ENCODE data around the gene RETREG2.

The RETREG2 gene

DNA sequence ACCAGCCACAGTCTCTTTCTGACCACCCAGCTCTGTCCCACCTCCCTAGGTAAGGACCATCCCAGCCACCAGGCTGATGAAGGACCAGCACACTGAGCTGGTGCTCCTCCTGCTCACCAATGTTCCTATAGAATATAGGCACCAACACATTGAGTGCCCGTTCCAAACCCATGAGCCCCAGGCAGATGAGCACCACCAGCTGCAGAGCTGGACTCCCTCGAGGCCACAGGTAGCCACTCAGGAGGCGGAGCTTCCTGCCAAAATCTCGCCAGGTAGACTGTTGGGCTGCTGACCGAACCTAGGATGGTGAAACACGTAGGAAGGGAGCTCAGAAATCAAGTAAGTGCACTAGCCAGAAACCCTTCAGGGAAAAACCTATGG, 38.5 kb downstream of the RETREG2 start:
- DNase-seq, result no peak

DNA sequence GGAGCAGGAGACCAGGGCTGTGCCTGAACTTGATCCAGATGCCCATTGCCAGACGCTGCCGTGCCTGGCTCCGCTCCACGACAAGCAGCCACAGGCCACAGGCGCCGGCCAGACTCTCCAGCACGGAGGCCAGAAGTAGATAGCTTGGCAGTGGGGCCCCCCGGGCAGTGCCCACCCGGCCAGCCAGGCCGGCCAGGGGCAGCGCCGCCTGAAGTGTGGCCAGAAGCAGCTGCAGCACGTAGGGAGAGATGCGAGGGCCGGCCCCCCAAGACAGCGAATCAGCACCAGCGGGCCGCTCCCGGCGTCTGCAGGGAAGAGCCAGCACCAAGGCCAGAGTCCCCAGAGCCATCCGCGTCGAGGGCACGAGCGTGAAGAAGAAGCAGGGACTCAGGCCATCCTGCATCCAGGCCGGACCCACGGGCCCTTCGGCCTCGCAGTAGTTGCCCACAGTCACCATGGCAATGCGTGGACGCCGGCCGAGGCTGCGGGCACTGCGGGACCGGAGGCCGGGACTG, 40.2 kb downstream of the RETREG2 start:
- peak; percentile 26 for DNase-seq

DNA sequence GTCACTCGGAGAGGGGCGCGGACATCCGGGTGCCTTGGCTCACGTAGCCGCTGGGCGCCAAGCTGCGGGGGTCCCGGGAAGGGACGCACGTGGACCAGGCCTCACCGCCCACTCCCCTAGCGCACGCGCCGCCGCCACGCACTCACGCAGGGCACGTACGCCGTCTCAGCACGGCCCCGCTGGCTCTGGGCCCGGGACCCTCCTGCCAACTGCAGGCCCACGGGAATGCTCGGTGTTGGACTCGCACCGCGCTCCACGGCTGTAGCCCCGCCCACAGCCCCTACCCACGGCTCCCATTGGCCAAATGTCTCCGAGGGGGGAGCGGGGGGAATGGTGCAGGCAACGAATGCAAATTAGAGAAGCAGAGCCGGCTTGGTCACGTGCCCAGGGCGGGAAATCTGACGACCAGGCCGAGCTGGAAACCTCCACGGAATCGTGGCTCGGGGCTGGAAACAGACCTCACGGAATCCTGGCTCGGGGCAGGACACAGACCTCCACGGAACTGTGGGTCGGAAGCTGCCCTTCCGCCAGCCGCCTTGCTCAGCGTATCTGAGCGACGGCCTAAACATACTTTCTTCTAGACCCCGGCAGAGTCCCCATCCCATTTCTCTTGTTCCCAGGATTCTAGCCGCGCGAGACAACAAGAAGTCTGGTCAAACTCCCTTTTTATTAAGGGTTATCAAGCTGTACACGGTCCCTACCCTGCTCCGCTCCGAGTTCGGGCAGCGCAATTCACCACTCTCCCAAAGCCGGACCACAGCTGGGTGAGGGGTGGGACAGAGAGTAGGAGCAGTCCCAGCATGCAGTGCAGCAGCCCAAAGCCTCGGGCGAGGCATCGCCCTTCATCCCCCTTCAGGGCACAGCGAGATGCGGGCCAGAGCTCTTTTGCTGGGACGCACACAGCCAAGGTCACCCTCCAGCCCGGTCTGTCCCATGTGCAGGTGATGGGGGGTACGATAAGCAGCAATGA, 40.9 kb downstream of the RETREG2 start, which contains the start of gene ABCB6:
ABCB6 (minus strand) TSS at position 227 of the 970 bp plus-strand sequence. CDS start 285 bp downstream, outside the sequence.
- DNase-seq, result peak; percentile 88

DNA sequence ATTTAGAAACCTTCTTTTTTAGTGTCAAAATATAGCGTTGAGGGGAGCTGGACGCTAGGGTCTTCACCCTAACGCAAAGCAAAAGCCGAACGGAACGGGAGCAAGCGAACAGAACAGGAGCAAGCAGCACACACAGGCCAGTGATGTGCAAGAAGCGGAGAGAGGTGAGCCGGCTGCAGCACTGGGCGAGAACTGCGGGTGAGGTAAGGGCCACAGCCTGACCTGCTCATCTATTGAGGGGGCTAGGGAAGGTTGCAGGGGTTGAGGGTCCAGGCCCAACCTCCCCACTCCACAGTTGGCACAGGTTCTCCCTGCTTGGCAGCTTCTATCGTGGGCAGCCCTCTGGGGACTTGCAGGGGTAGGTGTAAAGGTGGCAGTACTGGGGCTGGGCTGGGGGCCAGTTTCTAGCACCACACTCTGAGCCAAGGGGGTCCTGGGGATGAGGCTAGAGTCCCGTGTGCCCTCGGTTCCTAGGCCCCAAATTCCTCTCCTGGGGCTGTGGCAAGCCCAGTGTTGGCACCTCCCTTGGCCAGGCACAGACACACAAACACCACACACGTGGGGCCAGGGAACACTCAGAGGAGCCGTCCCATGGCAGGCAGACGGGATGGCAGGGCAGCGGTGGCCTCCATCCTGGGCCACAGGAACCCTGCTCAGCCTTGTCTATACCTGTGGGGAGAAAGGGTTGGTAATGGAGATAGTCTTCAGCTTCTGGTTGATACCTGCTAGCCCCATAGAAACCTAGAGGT, 41.9 kb downstream of the RETREG2 start:
- DNase-seq, result no peak

DNA sequence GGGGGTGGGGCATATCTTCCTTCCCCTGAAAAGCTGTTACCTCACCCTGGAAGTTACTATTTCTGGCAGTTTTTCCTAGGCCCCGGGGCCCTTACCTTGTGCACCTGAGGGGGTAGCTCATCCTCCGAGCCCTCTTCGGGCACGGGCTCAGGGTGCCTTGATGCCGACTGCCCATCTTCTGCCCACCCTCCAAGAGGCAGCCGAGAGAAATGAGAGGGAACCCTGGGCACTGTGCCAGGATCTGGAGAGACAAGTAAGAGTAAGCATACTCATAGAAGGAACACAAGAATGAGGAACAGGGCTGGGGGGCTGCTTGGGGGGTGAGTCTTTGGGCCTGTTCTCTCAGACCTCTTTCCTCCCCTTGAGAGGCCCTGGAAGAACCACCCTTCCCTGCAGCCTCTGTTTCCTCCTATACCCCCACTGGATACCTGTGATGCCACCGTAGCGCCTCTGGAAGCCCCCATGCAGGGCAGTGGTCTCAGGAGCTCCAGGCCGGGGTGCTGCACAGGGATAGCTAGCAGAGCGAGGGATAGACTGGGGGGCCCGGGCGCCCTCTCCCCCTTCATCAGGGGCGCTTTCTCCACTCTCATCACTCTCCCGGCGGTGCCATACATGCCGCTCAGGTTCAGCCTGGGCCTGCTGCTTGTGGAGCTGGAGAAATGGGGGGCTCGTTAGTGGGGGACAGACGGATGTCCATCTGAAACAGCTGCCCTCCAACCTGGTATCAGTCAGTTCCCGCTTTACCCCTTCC, 42.8 kb downstream of the RETREG2 start:
- DNase-seq, result no peak

DNA sequence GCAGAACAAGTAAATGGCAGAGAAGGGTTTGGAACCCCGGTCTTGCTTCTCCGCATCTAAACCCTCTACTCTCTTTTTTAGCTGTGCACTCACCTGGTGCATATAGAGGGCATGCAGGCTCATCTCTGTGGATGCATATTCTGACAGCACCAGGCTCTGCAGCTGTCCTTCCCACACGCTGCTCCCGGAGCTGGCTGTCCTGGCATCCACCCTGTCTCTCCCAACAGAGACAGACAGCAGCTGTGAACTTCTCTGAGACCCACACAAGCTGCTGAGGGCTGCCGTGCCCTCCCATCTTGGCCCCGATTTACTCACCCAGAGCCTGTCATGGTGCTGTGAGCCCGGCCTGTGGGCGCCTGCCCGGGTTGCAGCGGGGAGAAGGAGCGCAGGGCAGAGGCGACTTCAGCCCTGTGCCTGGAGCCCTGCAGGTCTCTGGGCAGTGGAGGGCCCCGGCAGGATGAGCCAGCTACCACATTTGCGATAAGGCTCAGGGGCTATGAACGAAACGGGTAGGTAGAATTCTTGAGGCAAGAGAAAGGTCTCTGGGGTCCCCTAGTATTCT, 44.0 kb downstream of the RETREG2 start:
- no peak for DNase-seq

DNA sequence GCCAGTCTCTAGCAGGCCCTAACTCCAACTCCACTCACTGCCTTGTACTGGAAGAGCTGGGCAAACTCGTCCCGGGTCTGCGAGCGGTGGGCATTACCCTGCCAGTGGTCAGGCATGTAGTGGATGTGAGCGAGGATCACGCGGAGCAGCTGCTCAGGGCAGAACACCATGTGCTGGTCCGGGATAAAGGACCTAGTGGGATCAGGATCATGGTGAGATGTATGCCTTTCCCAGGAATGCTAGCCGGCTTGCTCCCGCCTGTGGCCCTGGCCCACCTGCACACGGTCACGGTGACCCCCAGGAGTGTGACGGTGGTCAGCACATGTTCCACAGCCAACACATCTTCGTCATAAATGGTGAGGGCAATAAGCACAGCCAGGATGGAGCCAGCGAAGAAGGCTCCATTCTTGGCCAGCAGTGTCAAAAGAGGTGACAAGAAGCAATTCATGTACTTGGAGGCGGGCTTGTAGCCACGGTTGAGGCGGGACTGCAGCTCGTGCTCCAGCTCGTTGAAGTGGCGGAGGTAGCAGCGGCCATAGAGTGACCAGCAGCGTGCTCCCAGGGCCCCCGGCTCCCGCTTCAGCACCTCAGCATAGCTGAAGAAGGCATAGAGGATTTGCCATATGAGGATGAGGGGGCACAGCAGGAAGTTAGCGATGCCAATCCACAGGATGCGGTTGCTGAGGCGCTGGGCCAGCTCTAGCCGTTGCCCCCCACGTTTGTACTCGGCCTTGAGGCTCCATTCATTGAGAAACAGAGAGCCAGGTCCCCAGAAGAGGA, 45.9 kb downstream of the RETREG2 start:
- no peak for DNase-seq

DNA sequence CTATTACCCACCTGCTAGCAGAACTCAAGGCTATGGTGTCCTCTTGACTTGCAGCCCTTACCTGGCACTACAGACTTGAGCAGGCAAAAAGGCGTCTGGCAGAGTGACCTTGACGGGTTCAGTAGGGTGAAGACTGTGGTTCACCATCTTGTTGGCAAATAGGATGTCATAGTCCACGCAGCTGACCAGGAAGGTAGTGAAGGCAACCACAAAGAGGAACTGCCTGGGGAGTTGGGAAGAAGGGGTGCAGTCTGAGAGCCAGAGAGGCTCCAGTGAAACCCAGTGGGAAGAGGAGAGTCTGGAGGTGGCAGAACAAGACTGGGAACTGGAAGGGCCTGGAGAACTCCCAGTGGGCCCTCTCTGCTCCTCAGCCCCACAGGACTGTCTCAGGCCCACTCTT, 47.3 kb downstream of the RETREG2 start:
- no peak for DNase-seq

DNA sequence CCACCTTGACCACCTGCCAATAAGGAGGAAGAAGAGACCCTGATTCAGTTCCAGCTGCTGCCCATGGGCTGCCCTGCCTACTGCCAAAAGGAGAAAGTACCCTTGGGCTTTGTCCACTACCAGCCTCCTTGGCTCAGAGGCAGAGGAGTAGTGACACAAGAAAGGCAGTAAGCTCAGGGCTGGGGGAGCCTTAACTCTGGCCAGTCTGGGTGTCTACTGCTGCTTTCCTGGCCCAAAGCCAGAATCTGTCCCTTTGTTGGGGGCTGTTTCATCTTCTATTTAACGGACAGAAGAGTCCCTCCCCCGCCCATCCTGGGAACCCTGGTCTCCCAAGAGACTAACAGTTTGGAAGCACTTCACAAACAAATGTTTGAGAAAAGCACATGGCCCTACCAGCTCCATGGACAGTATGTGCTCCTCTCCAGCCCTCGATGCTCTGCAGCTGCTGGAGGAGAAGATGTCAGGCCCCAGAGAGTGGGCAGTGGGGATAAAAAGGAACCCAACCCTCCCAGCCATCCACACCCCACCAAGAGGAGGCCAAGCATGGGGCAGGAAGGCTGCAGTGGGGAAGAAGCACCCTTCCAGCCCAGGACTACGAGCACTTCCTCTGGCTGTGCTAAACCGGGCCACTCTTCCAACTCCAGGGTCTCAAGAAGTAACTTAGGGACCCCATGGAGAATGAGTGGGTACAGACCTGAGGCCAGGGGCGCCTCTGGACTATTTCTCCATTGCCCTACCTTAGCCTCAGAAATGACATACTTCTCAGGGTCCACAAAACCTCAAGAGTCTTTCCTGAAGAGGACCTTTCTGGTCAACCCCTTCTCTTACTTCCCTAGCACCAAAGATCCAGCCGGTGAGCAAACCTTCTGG, 50.2 kb downstream of the RETREG2 start:
- no peak for DNase-seq

DNA sequence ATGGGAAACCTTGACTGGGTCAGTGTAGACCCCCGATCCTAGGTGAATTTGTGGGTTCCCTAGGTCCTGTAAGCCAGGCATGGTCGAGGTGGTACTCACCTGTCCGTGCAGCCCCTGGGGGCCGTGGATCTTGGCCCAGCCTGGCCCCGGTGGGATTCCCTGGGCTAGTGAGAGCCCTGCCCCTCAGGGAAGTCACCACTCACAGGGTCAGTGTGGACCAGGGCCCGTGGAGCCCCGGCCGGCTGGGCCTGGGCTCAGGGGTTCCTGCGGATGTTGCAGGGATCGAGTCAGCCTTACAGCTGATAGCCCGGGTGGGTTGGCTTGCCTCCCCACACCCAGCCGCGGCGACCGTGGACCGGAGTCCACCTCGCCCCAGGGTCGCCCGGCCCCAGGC, 50.8 kb downstream of the RETREG2 start:
- no peak for DNase-seq

DNA sequence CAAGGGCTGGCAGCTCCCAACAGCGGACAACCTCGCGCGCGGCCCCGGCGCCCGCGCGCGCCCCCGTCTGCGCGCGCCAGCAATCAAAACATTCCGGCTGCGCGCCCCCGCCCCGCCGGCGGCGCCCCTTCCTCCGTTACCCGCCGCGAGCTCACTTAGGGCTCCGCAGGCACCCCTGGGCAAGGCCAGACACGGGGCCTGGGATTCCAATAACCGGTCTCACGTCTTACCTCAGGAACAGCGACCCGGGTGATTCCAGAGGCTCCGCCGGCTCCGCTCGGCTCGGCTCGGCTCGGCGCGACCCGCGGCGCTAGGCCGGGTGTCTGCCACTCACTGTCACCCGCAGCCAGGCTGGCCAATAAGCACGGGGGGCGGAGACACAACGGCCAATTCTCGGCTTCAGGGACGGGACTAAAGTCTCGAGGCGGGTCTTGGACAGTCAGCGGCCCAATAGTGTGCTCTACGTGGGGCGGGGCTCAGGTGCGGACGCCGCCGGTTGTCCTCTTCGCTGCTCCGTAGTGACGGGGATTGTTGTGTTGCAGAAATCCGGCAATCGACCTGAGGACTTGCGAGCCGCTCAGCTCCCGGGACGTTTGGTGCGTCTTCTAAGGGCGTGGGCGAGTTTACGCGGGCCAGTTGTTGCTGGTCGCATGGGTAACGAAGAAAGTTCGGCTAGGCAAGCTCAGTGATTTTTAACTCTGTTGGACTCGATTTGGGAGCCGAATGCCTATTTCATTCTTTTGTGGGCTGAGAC, 51.4 kb downstream of the RETREG2 start, which contains the start of the genes ANKZF1 and ATG9A:
ANKZF1 (plus strand) TSS at position 502 of the 754 bp plus-strand sequence. CDS start 452 bp downstream, outside the sequence.
ATG9A (minus strand) TSS at position 332 of the 754 bp plus-strand sequence. CDS start 1,612 bp downstream, outside the sequence.
- peak; percentile 99 for DNase-seq

DNA sequence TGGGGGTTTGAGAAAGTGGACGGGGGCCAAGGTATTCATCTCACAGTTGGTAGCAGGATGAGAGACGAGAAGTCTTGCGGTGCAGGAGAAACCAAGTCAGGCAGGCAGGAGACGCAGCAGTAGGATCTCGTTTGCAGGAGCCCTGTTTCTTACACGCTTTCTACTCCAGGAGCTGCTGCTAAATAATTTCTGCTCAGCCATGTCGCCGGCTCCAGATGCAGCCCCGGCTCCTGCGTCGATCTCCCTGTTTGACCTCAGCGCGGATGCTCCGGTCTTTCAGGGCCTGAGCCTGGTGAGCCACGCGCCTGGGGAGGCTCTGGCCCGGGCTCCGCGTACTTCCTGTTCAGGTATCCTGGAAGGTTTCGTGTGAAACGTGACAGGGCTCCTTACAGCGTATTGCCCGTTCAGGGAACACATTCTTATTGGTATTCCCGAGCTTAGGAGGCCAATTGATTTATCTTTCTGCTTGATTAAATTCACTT, 52.0 kb downstream of the RETREG2 start:
- peak; percentile 59 for DNase-seq

DNA sequence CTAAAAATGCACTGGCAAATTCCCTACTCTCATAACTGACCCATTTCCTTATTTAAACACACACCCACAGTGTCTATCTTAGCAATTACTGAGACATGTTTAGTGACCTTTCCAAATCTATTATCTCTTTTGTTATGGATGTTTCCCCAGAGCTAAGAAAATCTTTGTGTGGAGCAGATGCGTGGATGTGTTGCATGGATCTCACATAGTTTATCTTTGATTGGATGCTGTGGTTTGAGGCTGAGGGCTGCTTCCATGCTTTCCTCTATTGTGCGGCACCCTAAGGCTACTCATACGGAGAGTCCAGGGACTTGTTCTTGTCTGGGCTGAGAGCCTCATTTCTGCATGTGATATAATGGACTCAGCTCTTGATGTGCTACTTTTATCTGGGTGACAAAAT, 56.3 kb downstream of the RETREG2 start:
- no peak for DNase-seq
